ENCODE measurements around the gene CTSA.

DNA sequence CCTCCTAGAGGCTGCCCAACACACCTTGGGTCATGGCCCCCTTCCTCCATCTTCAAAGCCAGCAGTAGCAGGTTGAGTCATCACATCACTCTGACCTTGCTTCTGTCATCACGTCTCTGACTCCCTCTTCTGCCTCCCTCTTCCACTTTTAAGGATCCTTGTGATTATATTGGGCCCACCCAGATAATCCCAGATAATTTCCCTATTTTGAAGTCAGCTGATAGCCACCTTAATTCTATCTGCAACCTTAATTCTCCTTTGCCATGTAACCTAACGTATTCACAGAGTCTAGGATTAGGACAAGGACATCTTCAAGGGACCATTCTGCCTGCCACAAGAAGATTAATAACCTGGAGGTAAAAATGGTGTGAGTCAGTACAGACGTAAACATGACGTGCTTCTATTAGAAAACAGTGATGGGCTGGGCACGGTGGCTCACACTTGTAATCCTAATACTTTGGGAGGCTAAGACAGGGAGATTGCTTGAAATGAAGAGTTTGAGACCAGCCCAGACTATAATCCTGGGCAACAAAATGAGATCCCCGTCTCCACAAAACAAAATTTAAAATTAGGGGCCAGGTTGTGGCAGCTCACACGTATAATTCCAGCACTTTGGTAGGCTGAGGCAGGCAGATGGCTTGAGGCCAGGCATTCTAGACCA, 30.4 kb upstream of the CTSA start:
- TF ChIP-seq, protein P1, sequence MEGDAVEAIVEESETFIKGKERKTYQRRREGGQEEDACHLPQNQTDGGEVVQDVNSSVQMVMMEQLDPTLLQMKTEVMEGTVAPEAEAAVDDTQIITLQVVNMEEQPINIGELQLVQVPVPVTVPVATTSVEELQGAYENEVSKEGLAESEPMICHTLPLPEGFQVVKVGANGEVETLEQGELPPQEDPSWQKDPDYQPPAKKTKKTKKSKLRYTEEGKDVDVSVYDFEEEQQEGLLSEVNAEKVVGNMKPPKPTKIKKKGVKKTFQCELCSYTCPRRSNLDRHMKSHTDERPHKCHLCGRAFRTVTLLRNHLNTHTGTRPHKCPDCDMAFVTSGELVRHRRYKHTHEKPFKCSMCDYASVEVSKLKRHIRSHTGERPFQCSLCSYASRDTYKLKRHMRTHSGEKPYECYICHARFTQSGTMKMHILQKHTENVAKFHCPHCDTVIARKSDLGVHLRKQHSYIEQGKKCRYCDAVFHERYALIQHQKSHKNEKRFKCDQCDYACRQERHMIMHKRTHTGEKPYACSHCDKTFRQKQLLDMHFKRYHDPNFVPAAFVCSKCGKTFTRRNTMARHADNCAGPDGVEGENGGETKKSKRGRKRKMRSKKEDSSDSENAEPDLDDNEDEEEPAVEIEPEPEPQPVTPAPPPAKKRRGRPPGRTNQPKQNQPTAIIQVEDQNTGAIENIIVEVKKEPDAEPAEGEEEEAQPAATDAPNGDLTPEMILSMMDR (IDR thresholded peaks at IDR 0.05; ENCODE audit: low read depth, low read length) = no peak
- no peak for TF ChIP-seq EZH2phosphoT487 (IDR thresholded peaks at IDR 0.05; ENCODE audit: low read depth)

Measured in OCI-LY3 (cell line).